ENCODE measurements around the gene ST6GALNAC5.

- no peak for TF ChIP-seq CTCF (IDR thresholded peaks at IDR 0.05)
- no peak for TF ChIP-seq POLR2A (IDR thresholded peaks at IDR 0.05)
- no peak for TF ChIP-seq POLR2AphosphoS5 (IDR thresholded peaks at IDR 0.05)
- no peak for TF ChIP-seq EP300 (IDR thresholded peaks at IDR 0.05)
These were observed 23.3 kb upstream of the ST6GALNAC5 start for GRCh38 chr1:76843821-76844464.

Measured in suprapubic skin (tissue), 4 donors.